Panc1 (cell line): ENCODE results near the gene BOC.

Source experiments
- POLR2AphosphoS5 ChIP-seq: IDR thresholded peaks from 2 replicates; pipeline ENCODE4 v1.6.1; 2012; ENCODE audit warnings: mild to moderate bottlenecking, low read depth, low read length, moderate library complexity
- TCF7L2 ChIP-seq: IDR thresholded peaks from 2 replicates; pipeline ENCODE4 v1.6.1; 2011; ENCODE audit warnings: mild to moderate bottlenecking, low read depth, low read length, inconsistent platforms
- TF ChIP-seq, protein P1 (sequence below): fragments of 450-650 bp; IDR thresholded peaks from 2 replicates; pipeline ENCODE4 v1.5.1; 2017; ENCODE audit warnings: mild to moderate bottlenecking

DNA sequence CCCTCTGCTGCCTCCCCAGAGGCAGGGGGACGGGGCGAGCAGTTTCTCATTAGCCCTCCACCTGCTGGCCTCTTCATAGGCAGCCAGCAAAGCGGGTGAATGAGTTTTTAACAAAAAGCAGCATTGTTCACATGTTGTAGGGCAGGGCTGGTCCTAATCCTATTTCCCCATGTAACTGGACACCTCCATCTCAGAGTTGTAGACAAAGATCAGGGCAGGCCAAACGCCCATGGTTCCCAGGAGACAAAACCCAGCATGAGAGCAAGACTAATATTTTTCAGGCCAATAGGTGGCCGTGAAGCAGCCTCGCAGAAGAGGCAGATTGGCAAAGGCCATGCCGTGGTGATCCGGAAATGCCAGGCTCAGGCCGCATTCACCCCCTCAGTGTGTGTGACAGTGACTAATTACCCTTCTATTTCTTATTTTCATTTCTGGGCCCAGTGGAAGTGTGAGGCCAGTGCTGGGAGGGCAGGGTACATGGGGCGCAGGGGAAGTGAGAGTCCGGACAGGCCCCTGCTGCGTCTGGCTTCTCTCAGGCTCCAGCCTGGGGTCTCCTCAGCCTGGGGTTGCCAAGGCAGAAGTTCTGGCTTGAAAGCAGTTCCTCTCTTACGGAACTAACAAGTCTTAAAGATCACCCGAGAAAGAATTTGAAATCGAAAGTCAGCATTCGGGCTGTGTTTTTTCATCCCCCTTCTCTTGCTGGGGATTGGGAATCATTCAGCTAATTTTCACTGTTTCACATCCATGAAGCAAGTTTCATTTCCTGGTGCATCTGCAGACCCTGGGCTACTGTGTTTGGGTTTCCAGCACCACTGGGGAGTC is 64.8 kb downstream of the BOC start:
- TF ChIP-seq, protein P1, sequence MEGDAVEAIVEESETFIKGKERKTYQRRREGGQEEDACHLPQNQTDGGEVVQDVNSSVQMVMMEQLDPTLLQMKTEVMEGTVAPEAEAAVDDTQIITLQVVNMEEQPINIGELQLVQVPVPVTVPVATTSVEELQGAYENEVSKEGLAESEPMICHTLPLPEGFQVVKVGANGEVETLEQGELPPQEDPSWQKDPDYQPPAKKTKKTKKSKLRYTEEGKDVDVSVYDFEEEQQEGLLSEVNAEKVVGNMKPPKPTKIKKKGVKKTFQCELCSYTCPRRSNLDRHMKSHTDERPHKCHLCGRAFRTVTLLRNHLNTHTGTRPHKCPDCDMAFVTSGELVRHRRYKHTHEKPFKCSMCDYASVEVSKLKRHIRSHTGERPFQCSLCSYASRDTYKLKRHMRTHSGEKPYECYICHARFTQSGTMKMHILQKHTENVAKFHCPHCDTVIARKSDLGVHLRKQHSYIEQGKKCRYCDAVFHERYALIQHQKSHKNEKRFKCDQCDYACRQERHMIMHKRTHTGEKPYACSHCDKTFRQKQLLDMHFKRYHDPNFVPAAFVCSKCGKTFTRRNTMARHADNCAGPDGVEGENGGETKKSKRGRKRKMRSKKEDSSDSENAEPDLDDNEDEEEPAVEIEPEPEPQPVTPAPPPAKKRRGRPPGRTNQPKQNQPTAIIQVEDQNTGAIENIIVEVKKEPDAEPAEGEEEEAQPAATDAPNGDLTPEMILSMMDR = no peak
- TF ChIP-seq TCF7L2 = no peak
- TF ChIP-seq POLR2AphosphoS5 = no peak
